Measurements from ENCODE around the gene PINLYP.

- TF ChIP-seq CTCF (conservative IDR thresholded peaks at IDR 0.05; ENCODE audit: low read length) (0 out of 2 replicates have a peak, but pooled peaks have one; percentile 13), EZH2phosphoT487 (IDR thresholded peaks at IDR 0.05; ENCODE audit: borderline replicate concordance, low read depth, low read length) (no peak)
These were observed 5.3 kb upstream of the PINLYP start for GRCh38 chr19:43570174-43570791.
